ENCODE results near the gene TNFRSF25. TPM values are rescaled to one million over a fixed set of nuclear protein-coding genes. Genes with fewer than 3 reads are reported as not detected.

The TNFRSF25 gene
- total and polyA plus RNA-seq, 2 experiments from 2014 or later, result 7.1 to 14.0 TPM

DNA sequence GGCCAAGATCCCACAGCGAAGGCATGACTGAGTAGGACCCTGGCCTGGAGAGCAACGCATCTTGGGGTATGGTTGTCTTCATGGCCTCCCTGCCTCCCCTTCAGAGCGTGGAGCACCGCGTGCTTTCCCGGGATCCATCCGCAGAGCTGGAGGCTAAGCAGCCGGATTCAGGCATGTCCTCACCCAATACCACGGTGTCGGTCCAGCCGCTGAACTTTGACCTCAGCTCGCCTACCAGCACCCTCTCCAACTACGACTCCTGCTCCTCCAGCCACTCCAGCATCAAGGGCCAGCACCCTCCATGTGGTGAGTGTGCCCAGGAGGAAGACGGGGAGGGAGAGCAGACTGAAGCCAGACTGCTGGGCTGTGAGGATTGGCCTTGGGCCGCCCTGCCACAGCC is 21.6 kb downstream of the TNFRSF25 start:
- no peak overlapping the region for H3K27ac ChIP-seq
- no peaks in the 10 kb centered on the region for H3K79me2 ChIP-seq
- H3K36me3 ChIP-seq (replicated peaks; ENCODE audit: insufficient read depth, low read depth), result no peaks in the 10 kb centered on the region
- no peaks in the 10 kb centered on the region for H4K20me1 ChIP-seq (ENCODE audit: insufficient read depth, poor library complexity, severe bottlenecking)
- no peak overlapping the region for H2AFZ ChIP-seq
- TF ChIP-seq, protein P1, sequence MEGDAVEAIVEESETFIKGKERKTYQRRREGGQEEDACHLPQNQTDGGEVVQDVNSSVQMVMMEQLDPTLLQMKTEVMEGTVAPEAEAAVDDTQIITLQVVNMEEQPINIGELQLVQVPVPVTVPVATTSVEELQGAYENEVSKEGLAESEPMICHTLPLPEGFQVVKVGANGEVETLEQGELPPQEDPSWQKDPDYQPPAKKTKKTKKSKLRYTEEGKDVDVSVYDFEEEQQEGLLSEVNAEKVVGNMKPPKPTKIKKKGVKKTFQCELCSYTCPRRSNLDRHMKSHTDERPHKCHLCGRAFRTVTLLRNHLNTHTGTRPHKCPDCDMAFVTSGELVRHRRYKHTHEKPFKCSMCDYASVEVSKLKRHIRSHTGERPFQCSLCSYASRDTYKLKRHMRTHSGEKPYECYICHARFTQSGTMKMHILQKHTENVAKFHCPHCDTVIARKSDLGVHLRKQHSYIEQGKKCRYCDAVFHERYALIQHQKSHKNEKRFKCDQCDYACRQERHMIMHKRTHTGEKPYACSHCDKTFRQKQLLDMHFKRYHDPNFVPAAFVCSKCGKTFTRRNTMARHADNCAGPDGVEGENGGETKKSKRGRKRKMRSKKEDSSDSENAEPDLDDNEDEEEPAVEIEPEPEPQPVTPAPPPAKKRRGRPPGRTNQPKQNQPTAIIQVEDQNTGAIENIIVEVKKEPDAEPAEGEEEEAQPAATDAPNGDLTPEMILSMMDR (IDR thresholded peaks at IDR 0.05; ENCODE audit: poor library complexity), result no peak
- TF ChIP-seq EZH2 (IDR thresholded peaks at IDR 0.05; ENCODE audit: borderline replicate concordance) (no peak), EZH2phosphoT487 (IDR thresholded peaks at IDR 0.05; ENCODE audit: low read depth, severe bottlenecking, unreplicated experiment) (no peak)
- no peaks in the 10 kb centered on the region for H3K9me3 ChIP-seq (ENCODE audit: low read depth)
- no peak for DNase-seq (ENCODE audit: low spot score)
- no peak overlapping the region for H3K4me2 ChIP-seq
- no peaks in the 10 kb centered on the region for H3K9me2 ChIP-seq (replicated peaks; ENCODE audit: insufficient read depth)
- H3K4me1 ChIP-seq (ENCODE audit: insufficient read depth), result peaks cover 16% of the 10 kb centered on the region
- peaks cover 27% of the 10 kb centered on the region for H3K27me3 ChIP-seq
- WGBS (ENCODE audit: low lambda C conversion rate, missing lambda C conversion rate), result 89% methylated on average over 15 of the region's 15 CpGs
- H3K4me3 ChIP-seq, result no peak overlapping the region

DNA sequence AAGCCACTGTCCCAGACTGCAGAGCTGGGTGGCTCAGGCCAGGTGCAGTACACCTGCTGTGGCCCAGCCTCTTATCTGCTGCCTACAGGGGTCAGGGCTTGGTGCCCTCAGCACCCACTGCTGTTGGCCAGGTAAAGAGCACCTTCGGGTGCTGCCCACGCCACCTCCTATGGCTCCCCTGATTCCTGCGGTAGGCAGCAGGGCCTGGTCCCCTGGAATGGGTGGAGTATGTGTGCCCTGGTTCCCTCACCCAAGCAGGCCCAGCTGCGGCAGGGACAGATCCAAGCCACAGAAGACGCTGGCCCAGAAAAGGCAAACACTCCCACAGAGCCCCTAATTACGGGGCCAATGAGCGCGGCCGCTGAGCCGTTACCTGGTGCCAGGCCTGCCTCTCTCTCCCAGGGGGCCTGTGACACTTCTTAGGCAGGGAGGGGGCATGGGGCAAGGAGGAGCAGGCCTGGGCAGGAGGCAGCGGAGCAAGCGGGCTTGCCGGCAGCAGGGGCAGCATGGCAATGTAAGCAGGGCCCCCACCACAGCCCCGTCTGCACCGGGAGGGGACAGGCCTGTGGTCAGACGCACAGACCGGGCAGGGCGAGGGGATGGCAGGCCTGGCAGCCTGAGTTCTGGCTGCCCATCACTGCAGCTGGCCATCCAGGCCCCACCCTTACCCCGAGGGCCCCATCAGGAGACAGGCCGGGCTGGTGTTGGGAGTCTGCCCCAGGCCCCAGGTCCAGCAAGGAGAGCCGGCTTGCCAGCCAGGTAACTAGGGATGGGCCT is 22.4 kb downstream of the TNFRSF25 start:
- H3K9me3 ChIP-seq (ENCODE audit: low read depth), result no peaks in the 10 kb centered on the region
- no peak overlapping the region for H3K27ac ChIP-seq
- peaks cover 14% of the 10 kb centered on the region for H3K4me1 ChIP-seq (ENCODE audit: insufficient read depth)
- H3K4me2 ChIP-seq, result no peak overlapping the region
- DNase-seq (ENCODE audit: low spot score), result no peak
- H3K79me2 ChIP-seq, result no peaks in the 10 kb centered on the region
- H3K36me3 ChIP-seq (replicated peaks; ENCODE audit: insufficient read depth, low read depth), result no peaks in the 10 kb centered on the region
- no peaks in the 10 kb centered on the region for H4K20me1 ChIP-seq (ENCODE audit: insufficient read depth, poor library complexity, severe bottlenecking)
- TF ChIP-seq EZH2phosphoT487 (IDR thresholded peaks at IDR 0.05; ENCODE audit: low read depth, severe bottlenecking, unreplicated experiment) (no peak), EZH2 (IDR thresholded peaks at IDR 0.05; ENCODE audit: borderline replicate concordance) (no peak)
- TF ChIP-seq, protein P1 (IDR thresholded peaks at IDR 0.05; ENCODE audit: poor library complexity), result no peak
- H2AFZ ChIP-seq, result no peak overlapping the region
- peaks cover 27% of the 10 kb centered on the region for H3K27me3 ChIP-seq
- no peak overlapping the region for H3K4me3 ChIP-seq
- H3K9me2 ChIP-seq (replicated peaks; ENCODE audit: insufficient read depth), result no peaks in the 10 kb centered on the region
- 91% methylated on average over 21 of the region's 21 CpGs for WGBS (ENCODE audit: low lambda C conversion rate, missing lambda C conversion rate)

DNA sequence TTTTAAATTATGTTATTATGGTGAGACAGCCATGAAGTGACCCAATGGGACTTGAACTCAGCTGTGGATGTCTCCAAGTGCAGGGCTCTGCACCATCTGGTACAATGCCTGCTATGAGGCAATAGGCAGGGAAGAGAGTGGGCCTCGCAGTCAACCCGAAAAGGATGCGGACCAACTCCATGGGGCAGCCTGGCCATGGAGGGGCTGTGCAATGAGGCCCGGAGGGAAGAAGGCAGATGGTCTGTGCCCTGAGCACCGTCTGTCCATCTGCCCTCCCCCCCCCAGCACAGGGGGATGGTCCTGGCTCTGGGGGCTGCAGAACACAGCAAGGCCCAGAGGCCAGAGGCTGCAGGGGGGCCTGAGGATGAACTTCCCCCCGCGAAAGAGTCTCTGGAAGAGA is 24.4 kb downstream of the TNFRSF25 start:
- H2AFZ ChIP-seq, result no peak overlapping the region
- 80% methylated on average over 7 of the region's 7 CpGs for WGBS (ENCODE audit: low lambda C conversion rate, missing lambda C conversion rate)
- no peaks in the 10 kb centered on the region for H3K9me3 ChIP-seq (ENCODE audit: low read depth)
- no peaks in the 10 kb centered on the region for H4K20me1 ChIP-seq (ENCODE audit: insufficient read depth, poor library complexity, severe bottlenecking)
- no peak overlapping the region for H3K27ac ChIP-seq
- no peaks in the 10 kb centered on the region for H3K36me3 ChIP-seq (replicated peaks; ENCODE audit: insufficient read depth, low read depth)
- no peak for DNase-seq (ENCODE audit: low spot score)
- peaks cover 10% of the 10 kb centered on the region for H3K27me3 ChIP-seq
- H3K4me3 ChIP-seq, result no peak overlapping the region
- no peak overlapping the region for H3K4me2 ChIP-seq
- no peaks in the 10 kb centered on the region for H3K4me1 ChIP-seq (ENCODE audit: insufficient read depth)
- TF ChIP-seq, protein P1 (IDR thresholded peaks at IDR 0.05; ENCODE audit: poor library complexity), result no peak
- TF ChIP-seq EZH2phosphoT487 (IDR thresholded peaks at IDR 0.05; ENCODE audit: low read depth, severe bottlenecking, unreplicated experiment) (no peak), EZH2 (IDR thresholded peaks at IDR 0.05; ENCODE audit: borderline replicate concordance) (no peak)
- no peaks in the 10 kb centered on the region for H3K9me2 ChIP-seq (replicated peaks; ENCODE audit: insufficient read depth)
- no peaks in the 10 kb centered on the region for H3K79me2 ChIP-seq
